NT2/D1 (cell line): ENCODE data around the gene PIK3R3.

Experiments used
- SUZ12 ChIP-seq: IDR thresholded peaks from 2 replicates; pipeline ENCODE4 v1.6.1; 2011; ENCODE audit not compliant: insufficient read length, insufficient read depth; ENCODE audit errors: extremely low read depth
- YY1 ChIP-seq: IDR thresholded peaks from 2 replicates; pipeline ENCODE4 v1.6.1; 2011; ENCODE audit not compliant: insufficient read length, insufficient read depth
- ZNF274 ChIP-seq: IDR thresholded peaks from 2 replicates; pipeline ENCODE4 v1.6.1; 2011; ENCODE audit warnings: mild to moderate bottlenecking, low read depth, low read length

GRCh38 chr1:46160212-46160611 is 27.8 kb upstream of the PIK3R3 start:
- TF ChIP-seq ZNF274 (no peak), YY1 (no peak), SUZ12 (no peak)
